HEK293 (cell line): ENCODE measurements around the gene UXS1.

Experiments used
- CTCF ChIA-PET: fragments of 350-600 bp; formaldehyde crosslinking; extraction: SDS; loops from one replicate; lab custom pipeline; 2021; ENCODE audit warnings: antibody characterized with exemption; lab: Yijun Ruan, JAX
- POLR2A ChIA-PET: fragments of 300-600 bp; formaldehyde crosslinking; extraction: SDS; loops from one replicate; lab custom pipeline; 2020; ENCODE audit warnings: antibody characterized with exemption, inconsistent platforms; lab: Yijun Ruan, JAX
- H3K27ac ChIP-seq: fragments of 200-500 bp; sonication (Bioruptor generic); 2 replicates; pipeline ENCODE4 v1.5.1; 2014; ENCODE audit warnings: low read depth, low read length, control low read depth, inconsistent platforms; ENCODE audit errors: extremely low read depth
- H3K36me3 ChIP-seq, 2 experiments: fragments of 200-500 bp in 1 of 2; sonication (Bioruptor generic) in 1 of 2; 1 replicate in 1 of 2; 2 replicates in 1 of 2; pipeline ENCODE4 v1.5.1; 2014 to 2017; ENCODE audit warnings: inconsistent platforms in 2 of 2, low read length in 2 of 2; ENCODE audit not compliant: control insufficient read depth in 2 of 2, insufficient read depth in 1 of 2
- H3K4me1 ChIP-seq: fragments of 200-500 bp; sonication (Bioruptor generic); 2 replicates; pipeline ENCODE4 v1.5.1; 2014; ENCODE audit warnings: mild to moderate bottlenecking, low read length, inconsistent platforms; ENCODE audit not compliant: control insufficient read depth, insufficient read depth
- H3K4me3 ChIP-seq: 2 replicates; pipeline ENCODE4 v1.5.1; 2011; ENCODE audit warnings: low read depth, mild to moderate bottlenecking, control low read depth, low read length, moderate library complexity
- H3K9me3 ChIP-seq: fragments of 200-500 bp; sonication (Bioruptor generic); 2 replicates; pipeline ENCODE4 v1.5.1; 2014; ENCODE audit warnings: low read depth, low read length, inconsistent platforms; ENCODE audit not compliant: control insufficient read depth, insufficient read depth
- ATF2 ChIP-seq: fragments of 450-650 bp; formaldehyde crosslinking; IDR thresholded peaks from 2 replicates; pipeline ENCODE4 v1.5.1; 2016; ENCODE audit warnings: missing biosample characterization, missing genetic modification characterization, low read depth
- BCL6B ChIP-seq: fragments of 450-650 bp; formaldehyde crosslinking; IDR thresholded peaks from 2 replicates; pipeline ENCODE4 v1.5.1; 2017; ENCODE audit warnings: missing biosample characterization, missing genetic modification characterization
- GLI4 ChIP-seq: fragments of 450-650 bp; formaldehyde crosslinking; IDR thresholded peaks from 2 replicates; pipeline ENCODE4 v1.5.1; 2016; ENCODE audit warnings: missing biosample characterization, missing genetic modification characterization
- KLF7 ChIP-seq: fragments of 450-650 bp; formaldehyde crosslinking; IDR thresholded peaks from 2 replicates; pipeline ENCODE4 v1.5.1; 2016; ENCODE audit warnings: missing biosample characterization, missing genetic modification characterization, borderline replicate concordance
- MYNN ChIP-seq: fragments of 450-650 bp; formaldehyde crosslinking; IDR thresholded peaks from 2 replicates; pipeline ENCODE4 v1.5.1; 2016; ENCODE audit warnings: missing biosample characterization, missing genetic modification characterization, borderline replicate concordance
- ZBTB48 ChIP-seq: fragments of 450-650 bp; formaldehyde crosslinking; IDR thresholded peaks from 2 replicates; pipeline ENCODE4 v1.5.1; 2016; ENCODE audit warnings: missing biosample characterization, missing genetic modification characterization
- ZEB2 ChIP-seq: fragments of 450-650 bp; formaldehyde crosslinking; IDR thresholded peaks from 2 replicates; pipeline ENCODE4 v1.5.1; 2016; ENCODE audit warnings: missing biosample characterization, missing genetic modification characterization
- ZNF211 ChIP-seq: fragments of 450-650 bp; formaldehyde crosslinking; IDR thresholded peaks from 2 replicates; pipeline ENCODE4 v1.5.1; 2016; ENCODE audit warnings: low read depth, missing biosample characterization, missing genetic modification characterization
- ZNF335 ChIP-seq: fragments of 450-650 bp; formaldehyde crosslinking; conservative IDR thresholded peaks from 2 replicates; pipeline ENCODE4 v1.5.1; 2016; ENCODE audit warnings: missing biosample characterization, missing genetic modification characterization
- ZNF416 ChIP-seq: fragments of 450-650 bp; formaldehyde crosslinking; IDR thresholded peaks from 2 replicates; pipeline ENCODE4 v1.5.1; 2016; ENCODE audit warnings: missing biosample characterization, missing genetic modification characterization
- ZNF510 ChIP-seq: fragments of 450-650 bp; formaldehyde crosslinking; IDR thresholded peaks from 2 replicates; pipeline ENCODE4 v1.5.1; 2018; ENCODE audit warnings: mild to moderate bottlenecking, missing genetic modification characterization, missing biosample characterization; ENCODE audit not compliant: insufficient replicate concordance
- ZNF514 ChIP-seq: fragments of 450-650 bp; formaldehyde crosslinking; IDR thresholded peaks from 2 replicates; pipeline ENCODE4 v1.5.1; 2016; ENCODE audit warnings: missing biosample characterization, missing genetic modification characterization
- ZNF548 ChIP-seq: fragments of 450-650 bp; formaldehyde crosslinking; IDR thresholded peaks from 2 replicates; pipeline ENCODE4 v1.5.1; 2016; ENCODE audit warnings: missing biosample characterization, missing genetic modification characterization
- ZNF560 ChIP-seq: fragments of 450-650 bp; formaldehyde crosslinking; IDR thresholded peaks from 2 replicates; pipeline ENCODE4 v1.5.1; 2017; ENCODE audit warnings: missing biosample characterization, missing genetic modification characterization, borderline replicate concordance
- ZNF660 ChIP-seq: fragments of 450-650 bp; IDR thresholded peaks from 2 replicates; pipeline ENCODE4 v1.5.1; 2018; ENCODE audit warnings: missing biosample characterization, mild to moderate bottlenecking, missing genetic modification characterization
- ZNF664 ChIP-seq: fragments of 450-650 bp; formaldehyde crosslinking; IDR thresholded peaks from 2 replicates; pipeline ENCODE4 v1.5.1; 2016; ENCODE audit warnings: missing biosample characterization, missing genetic modification characterization
- ZNF704 ChIP-seq: fragments of 450-650 bp; formaldehyde crosslinking; IDR thresholded peaks from 2 replicates; pipeline ENCODE4 v1.5.1; 2016; ENCODE audit warnings: missing biosample characterization, missing genetic modification characterization
- ZSCAN23 ChIP-seq: fragments of 450-650 bp; formaldehyde crosslinking; IDR thresholded peaks from 2 replicates; pipeline ENCODE4 v1.5.1; 2016; ENCODE audit warnings: missing biosample characterization, missing genetic modification characterization
- ZXDB ChIP-seq: fragments of 450-650 bp; formaldehyde crosslinking; IDR thresholded peaks from 2 replicates; pipeline ENCODE4 v1.5.1; 2016; ENCODE audit warnings: missing biosample characterization, missing genetic modification characterization
- TF ChIP-seq, protein P1 (sequence below): fragments of 450-650 bp; IDR thresholded peaks from 2 replicates; pipeline ENCODE4 v1.5.1; 2018; ENCODE audit warnings: missing biosample characterization, mild to moderate bottlenecking, missing genetic modification characterization

The UXS1 gene

GRCh38 chr2:106126705-106127281, 67.3 kb downstream of the UXS1 start (continued):
- TF ChIP-seq ZNF704, result no peak
- TF ChIP-seq ZSCAN23 (tag by site-specific recombination), result no peak

DNA sequence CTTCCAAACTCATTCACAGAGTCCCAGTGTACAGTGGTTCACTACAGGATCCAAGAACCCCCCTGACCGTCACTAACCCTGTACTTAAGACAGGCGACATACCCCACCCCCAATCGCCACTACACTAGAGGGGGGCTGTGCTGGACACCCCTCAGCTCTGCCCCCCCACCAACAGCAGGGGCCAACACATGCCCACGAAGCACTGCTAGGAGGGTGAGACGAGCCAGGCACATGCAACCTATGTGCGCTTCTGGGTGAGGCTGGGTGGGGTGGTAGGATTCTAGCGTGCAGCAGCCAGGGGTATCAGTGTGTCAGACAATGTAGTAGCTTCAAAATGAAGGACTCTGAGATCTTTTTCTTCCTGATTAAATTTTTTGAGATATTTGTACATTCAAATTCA, 67.8 kb downstream of the UXS1 start:
- H3K9me3 ChIP-seq, result no peaks in the 10 kb centered on the region
- POLR2A ChIA-PET, result no interaction called here
- TF ChIP-seq ZNF416, result no peak
- TF ChIP-seq, protein P1, sequence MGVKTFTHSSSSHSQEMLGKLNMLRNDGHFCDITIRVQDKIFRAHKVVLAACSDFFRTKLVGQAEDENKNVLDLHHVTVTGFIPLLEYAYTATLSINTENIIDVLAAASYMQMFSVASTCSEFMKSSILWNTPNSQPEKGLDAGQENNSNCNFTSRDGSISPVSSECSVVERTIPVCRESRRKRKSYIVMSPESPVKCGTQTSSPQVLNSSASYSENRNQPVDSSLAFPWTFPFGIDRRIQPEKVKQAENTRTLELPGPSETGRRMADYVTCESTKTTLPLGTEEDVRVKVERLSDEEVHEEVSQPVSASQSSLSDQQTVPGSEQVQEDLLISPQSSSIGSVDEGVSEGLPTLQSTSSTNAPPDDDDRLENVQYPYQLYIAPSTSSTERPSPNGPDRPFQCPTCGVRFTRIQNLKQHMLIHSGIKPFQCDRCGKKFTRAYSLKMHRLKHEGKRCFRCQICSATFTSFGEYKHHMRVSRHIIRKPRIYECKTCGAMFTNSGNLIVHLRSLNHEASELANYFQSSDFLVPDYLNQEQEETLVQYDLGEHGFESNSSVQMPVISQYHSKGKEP (tag by site-specific recombination), result no peak
- TF ChIP-seq ATF2 (tag by site-specific recombination), result no peak
- no peak for TF ChIP-seq ZXDB
- TF ChIP-seq ZNF335 (tag by site-specific recombination), result no peak
- TF ChIP-seq ZNF560 (tag by site-specific recombination), result no peak
- TF ChIP-seq ZNF510 (tag by site-specific recombination), result no peak
- no peak for TF ChIP-seq ZNF211 (tag by site-specific recombination)
- no peak for TF ChIP-seq ZEB2
- no peak for TF ChIP-seq ZNF514 (tag by site-specific recombination)
- TF ChIP-seq MYNN (tag by site-specific recombination), result no peak
- TF ChIP-seq ZNF664 (tag by site-specific recombination), result no peak
- no peak for TF ChIP-seq KLF7 (tag by site-specific recombination)
- TF ChIP-seq BCL6B, result no peak
- no peak for TF ChIP-seq ZNF548 (tag by site-specific recombination)
- TF ChIP-seq ZNF660 (tag by site-specific recombination), result no peak
- TF ChIP-seq GLI4 (tag by site-specific recombination), result no peak
- TF ChIP-seq ZBTB48, result no peak
- TF ChIP-seq, all 188 proteins: peak for 0
- CTCF ChIA-PET, result no interaction called here
- H3K27ac ChIP-seq, result no peak overlapping the region
- H3K36me3 ChIP-seq, result peaks cover 0 to 62% of the 10 kb centered on the region in 2 experiments; a peak in 2 of 3 replicates
- peaks cover 5% of the 10 kb centered on the region; the same call in 1 of the 2 replicates for H3K4me1 ChIP-seq
- no peak overlapping the region for H3K4me3 ChIP-seq
